ENCODE results near the gene LYAR.

DNA sequence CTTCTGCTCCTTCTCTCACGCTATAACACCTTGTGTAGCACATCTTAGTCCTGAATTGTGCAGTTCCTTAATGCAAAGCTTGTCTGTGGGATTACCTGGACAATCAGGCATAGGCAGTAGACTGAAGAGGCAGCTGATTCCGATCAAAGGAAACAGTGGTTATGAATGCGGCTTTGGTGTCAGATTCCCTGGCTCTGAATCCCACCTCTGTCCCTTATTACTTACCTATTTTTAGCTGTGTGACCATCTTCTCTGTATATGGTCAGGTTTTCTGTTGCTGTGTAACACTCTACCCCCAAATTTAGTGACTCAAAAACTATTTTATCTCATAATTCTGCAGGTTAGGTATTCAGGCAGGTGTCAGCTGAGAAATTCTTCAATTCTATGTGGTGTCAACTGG lies 3.3 kb upstream of the LYAR start:
- TF ChIP-seq EZH2phosphoT487 (IDR thresholded peaks at IDR 0.05; ENCODE audit: borderline replicate concordance, low read length) (no peak), CTCF (conservative IDR thresholded peaks at IDR 0.05; ENCODE audit: low read depth, low read length) (no peak)
